Breast epithelium (tissue), 3 donors: Measurements from ENCODE around the gene ADAMTS13.

Experiments
- POLR2A ChIP-seq: fragments of 450-650 bp; IDR thresholded peaks from one replicate; pipeline ENCODE4 v1.6.1; 2016; ENCODE audit warnings: antibody characterized with exemption, mild to moderate bottlenecking, moderate library complexity
- TF ChIP-seq, protein P1 (sequence below), 3 donors: fragments of 450-650 bp; IDR thresholded peaks; one replicate each; pipeline ENCODE4 v1.5.1; 2016 to 2017; ENCODE audit warnings: antibody characterized with exemption in 3 of 3, mild to moderate bottlenecking in 3 of 3, moderate library complexity in 3 of 3

GRCh38 chr9:133437753-133438531 is 15.8 kb downstream of the ADAMTS13 start:
- TF ChIP-seq POLR2A, result no peak
- TF ChIP-seq, protein P1, sequence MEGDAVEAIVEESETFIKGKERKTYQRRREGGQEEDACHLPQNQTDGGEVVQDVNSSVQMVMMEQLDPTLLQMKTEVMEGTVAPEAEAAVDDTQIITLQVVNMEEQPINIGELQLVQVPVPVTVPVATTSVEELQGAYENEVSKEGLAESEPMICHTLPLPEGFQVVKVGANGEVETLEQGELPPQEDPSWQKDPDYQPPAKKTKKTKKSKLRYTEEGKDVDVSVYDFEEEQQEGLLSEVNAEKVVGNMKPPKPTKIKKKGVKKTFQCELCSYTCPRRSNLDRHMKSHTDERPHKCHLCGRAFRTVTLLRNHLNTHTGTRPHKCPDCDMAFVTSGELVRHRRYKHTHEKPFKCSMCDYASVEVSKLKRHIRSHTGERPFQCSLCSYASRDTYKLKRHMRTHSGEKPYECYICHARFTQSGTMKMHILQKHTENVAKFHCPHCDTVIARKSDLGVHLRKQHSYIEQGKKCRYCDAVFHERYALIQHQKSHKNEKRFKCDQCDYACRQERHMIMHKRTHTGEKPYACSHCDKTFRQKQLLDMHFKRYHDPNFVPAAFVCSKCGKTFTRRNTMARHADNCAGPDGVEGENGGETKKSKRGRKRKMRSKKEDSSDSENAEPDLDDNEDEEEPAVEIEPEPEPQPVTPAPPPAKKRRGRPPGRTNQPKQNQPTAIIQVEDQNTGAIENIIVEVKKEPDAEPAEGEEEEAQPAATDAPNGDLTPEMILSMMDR (IDR thresholded peaks at IDR 0.05), result no peak
